GM12892 (cell line): ENCODE results near the gene SNPH.

Experiments used
- POLR2A ChIP-seq: IDR thresholded peaks from 2 replicates; pipeline ENCODE4 v1.6.1; 2011; ENCODE audit warnings: low read depth, low read length, control low read depth
- POLR2AphosphoS5 ChIP-seq: IDR thresholded peaks from 2 replicates; pipeline ENCODE4 v1.6.1; 2011; ENCODE audit warnings: low read depth, low read length, control low read depth
- TAF1 ChIP-seq: IDR thresholded peaks from 2 replicates; pipeline ENCODE4 v1.6.1; 2011; ENCODE audit warnings: low read depth, mild to moderate bottlenecking, control low read depth, low read length, borderline replicate concordance

DNA sequence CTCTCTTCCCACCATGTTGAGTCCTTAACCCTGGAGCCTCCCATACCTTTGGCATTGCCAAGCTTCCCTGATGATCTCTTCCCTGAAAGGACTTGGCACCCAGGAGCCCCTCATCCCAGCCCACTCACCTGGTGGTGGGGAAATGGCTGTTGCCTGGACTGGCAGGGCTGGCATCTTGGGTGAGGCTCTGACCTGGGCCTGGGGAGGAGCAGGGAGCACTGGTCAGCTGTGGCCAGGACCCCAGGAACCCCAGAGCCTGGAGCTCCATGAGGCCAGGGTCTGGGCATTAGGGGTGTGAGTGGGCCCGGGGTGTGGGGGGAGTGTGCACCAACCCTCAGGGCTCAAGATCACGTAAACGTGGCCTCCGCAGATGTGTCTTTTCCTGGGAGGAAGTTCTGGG is 53.4 kb downstream of the SNPH start:
- TF ChIP-seq POLR2A (no peak), TAF1 (no peak), POLR2AphosphoS5 (no peak)
